Ishikawa (cell line): ENCODE measurements around the gene CCDC51.

Experiments used
- CEBPB ChIP-seq: IDR thresholded peaks from 2 replicates; pipeline ENCODE4 v1.6.1; 2012
- CREB1 ChIP-seq: IDR thresholded peaks from 2 replicates; pipeline ENCODE4 v1.6.1; 2012; ENCODE audit warnings: low read depth
- EGR1 ChIP-seq: IDR thresholded peaks from 2 replicates; pipeline ENCODE4 v1.6.1; 2012
- EP300 ChIP-seq: IDR thresholded peaks from 2 replicates; pipeline ENCODE4 v1.6.1; 2012; ENCODE audit warnings: borderline replicate concordance
- FOXM1 ChIP-seq: IDR thresholded peaks from 2 replicates; pipeline ENCODE4 v1.6.1; 2012; ENCODE audit warnings: low read depth, borderline replicate concordance
- MAX ChIP-seq: IDR thresholded peaks from 2 replicates; pipeline ENCODE4 v1.6.1; 2012
- NFIC ChIP-seq: IDR thresholded peaks from 2 replicates; pipeline ENCODE4 v1.6.1; 2012
- RAD21 ChIP-seq: IDR thresholded peaks from 2 replicates; pipeline ENCODE4 v1.6.1; 2012; ENCODE audit warnings: low read depth
- TAF1 ChIP-seq: IDR thresholded peaks from 2 replicates; pipeline ENCODE4 v1.6.1; 2012; ENCODE audit warnings: low read depth, mild to moderate bottlenecking
- TCF12 ChIP-seq: IDR thresholded peaks from 2 replicates; pipeline ENCODE4 v1.6.1; 2012; ENCODE audit warnings: low read depth
- TEAD4 ChIP-seq: IDR thresholded peaks from 2 replicates; pipeline ENCODE4 v1.6.1; 2012
- YY1 ChIP-seq: IDR thresholded peaks from 2 replicates; pipeline ENCODE4 v1.6.1; 2012; ENCODE audit warnings: low read depth
- ZBTB7A ChIP-seq: IDR thresholded peaks from 2 replicates; pipeline ENCODE4 v1.6.1; 2012; ENCODE audit warnings: low read depth
- TF ChIP-seq, protein P1 (sequence below): IDR thresholded peaks from 2 replicates; pipeline ENCODE4 v1.6.1; 2012; ENCODE audit warnings: low read depth, mild to moderate bottlenecking
- TF ChIP-seq, protein P2 (sequence below): IDR thresholded peaks from 2 replicates; pipeline ENCODE4 v1.6.1; 2012

CCDC51 gene

DNA sequence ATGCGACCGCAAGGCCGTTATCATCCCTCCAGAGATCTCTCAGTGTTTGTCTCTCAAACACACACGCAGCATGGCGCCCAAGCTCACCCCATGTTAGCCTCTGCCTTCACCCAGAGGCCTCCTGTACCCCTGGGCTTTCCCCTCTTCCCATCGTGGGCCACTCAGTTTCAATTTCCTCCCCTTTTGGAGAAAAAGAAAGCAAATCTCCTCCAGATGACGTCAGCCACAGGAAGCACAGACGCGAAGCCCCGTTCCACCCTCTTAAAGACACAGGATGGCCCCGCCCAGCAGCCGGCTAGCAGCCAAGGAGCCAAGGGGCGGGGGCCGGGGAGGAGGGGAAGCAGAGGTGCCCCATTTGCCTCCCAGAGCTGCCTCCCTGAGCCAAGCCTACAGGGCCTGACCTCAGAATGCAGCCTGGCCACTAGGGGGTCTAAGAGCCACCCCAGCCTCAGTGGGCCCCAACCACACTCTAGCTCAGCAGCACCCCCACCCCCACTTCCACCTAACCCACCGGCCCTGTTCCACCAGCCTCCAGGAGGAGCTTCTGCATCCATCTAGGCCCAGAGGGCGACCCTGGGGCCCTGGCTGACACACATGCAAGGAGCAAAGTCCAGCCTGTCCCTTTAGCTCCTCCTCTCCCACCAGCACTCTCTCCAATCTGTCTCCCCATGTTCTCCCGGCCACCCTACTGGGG lies 33.2 kb upstream of the CCDC51 start:
- TF ChIP-seq NFIC (peak; percentile 79), EP300 (peak; percentile 26; the same call in 1 of the 2 replicates), CREB1 (peak; percentile 84), RAD21 (peak; percentile 22; the same call in 1 of the 2 replicates), TEAD4 (no peak), ZBTB7A (peak; percentile 69; the same call in 1 of the 2 replicates), YY1 (peak; percentile 63; the same call in 1 of the 2 replicates), TAF1 (peak; percentile 51; the same call in 1 of the 2 replicates), MAX (peak; percentile 69), TCF12 (peak; percentile 66; the same call in 1 of the 2 replicates)
- TF ChIP-seq, protein P1, sequence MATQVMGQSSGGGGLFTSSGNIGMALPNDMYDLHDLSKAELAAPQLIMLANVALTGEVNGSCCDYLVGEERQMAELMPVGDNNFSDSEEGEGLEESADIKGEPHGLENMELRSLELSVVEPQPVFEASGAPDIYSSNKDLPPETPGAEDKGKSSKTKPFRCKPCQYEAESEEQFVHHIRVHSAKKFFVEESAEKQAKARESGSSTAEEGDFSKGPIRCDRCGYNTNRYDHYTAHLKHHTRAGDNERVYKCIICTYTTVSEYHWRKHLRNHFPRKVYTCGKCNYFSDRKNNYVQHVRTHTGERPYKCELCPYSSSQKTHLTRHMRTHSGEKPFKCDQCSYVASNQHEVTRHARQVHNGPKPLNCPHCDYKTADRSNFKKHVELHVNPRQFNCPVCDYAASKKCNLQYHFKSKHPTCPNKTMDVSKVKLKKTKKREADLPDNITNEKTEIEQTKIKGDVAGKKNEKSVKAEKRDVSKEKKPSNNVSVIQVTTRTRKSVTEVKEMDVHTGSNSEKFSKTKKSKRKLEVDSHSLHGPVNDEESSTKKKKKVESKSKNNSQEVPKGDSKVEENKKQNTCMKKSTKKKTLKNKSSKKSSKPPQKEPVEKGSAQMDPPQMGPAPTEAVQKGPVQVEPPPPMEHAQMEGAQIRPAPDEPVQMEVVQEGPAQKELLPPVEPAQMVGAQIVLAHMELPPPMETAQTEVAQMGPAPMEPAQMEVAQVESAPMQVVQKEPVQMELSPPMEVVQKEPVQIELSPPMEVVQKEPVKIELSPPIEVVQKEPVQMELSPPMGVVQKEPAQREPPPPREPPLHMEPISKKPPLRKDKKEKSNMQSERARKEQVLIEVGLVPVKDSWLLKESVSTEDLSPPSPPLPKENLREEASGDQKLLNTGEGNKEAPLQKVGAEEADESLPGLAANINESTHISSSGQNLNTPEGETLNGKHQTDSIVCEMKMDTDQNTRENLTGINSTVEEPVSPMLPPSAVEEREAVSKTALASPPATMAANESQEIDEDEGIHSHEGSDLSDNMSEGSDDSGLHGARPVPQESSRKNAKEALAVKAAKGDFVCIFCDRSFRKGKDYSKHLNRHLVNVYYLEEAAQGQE = no peak

DNA sequence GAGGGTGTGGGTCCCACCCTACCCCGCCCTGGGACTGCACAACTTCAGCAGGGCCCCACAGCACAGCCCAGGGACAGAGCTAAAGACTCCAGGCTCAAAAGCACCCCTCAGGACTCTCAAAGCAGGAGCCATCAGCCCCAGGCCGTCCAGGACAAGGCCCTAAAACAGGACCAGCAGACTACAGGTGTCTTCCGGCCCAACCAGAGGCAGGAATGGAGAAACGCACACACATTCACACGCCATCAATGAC lies 32.7 kb upstream of the CCDC51 start:
- TF ChIP-seq EGR1 (no peak), MAX (no peak), TCF12 (no peak), EP300 (no peak), FOXM1 (no peak), CREB1 (no peak), CEBPB (no peak)
- TF ChIP-seq, protein P1 = no peak

- TF ChIP-seq NFIC (no peak), FOXM1 (no peak), TAF1 (no peak), CEBPB (no peak), ZBTB7A (no peak), RAD21 (no peak), YY1 (no peak)
- TF ChIP-seq, protein P2, sequence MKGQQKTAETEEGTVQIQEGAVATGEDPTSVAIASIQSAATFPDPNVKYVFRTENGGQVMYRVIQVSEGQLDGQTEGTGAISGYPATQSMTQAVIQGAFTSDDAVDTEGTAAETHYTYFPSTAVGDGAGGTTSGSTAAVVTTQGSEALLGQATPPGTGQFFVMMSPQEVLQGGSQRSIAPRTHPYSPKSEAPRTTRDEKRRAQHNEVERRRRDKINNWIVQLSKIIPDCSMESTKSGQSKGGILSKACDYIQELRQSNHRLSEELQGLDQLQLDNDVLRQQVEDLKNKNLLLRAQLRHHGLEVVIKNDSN = no peak
- TF ChIP-seq, protein P1 = no peak
Observed at GRCh38 chr3:48470286-48470685, 30.4 kb upstream of the CCDC51 start.

- no peak for TF ChIP-seq FOXM1
- TF ChIP-seq TEAD4 = no peak
- no peak for TF ChIP-seq CREB1
- TF ChIP-seq ZBTB7A = no peak
Observed at GRCh38 chr3:48469046-48469915, 29.4 kb upstream of the CCDC51 start.

DNA sequence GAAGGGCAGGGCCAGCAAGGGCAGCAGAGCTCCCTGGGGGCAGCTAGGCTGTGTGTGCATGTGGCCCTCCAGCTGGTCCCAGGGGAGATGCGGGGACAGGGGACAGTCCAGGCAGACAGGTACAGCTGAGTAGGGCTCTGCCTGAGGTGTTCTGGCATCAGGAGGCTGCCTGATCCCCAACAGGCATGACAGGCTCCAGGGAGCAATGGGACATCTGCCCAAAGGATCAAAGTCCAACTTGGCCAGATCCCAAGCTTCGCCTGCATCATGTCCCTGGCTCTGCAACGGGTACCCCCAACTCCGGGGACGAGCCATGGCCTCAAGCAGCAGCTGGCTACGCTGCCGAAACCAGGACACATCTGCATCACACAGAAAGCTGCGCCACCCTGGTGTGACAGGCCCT lies 28.4 kb upstream of the CCDC51 start:
- TF ChIP-seq, protein P2 = no peak
- TF ChIP-seq TAF1 (no peak), CEBPB (no peak), RAD21 (no peak), TEAD4 (no peak), MAX (no peak), ZBTB7A (no peak), NFIC (no peak), YY1 (no peak), FOXM1 (no peak), TCF12 (no peak), CREB1 (no peak), EP300 (no peak), EGR1 (no peak)
- TF ChIP-seq, protein P1 = no peak
